ENCODE measurements around the gene RNF113A.
"Not testable (repeated sequence)": the region's sequence is repeated elsewhere in the genome, so short reads cannot be mapped to it uniquely, and the experiment has no call there.

Gene RNF113A

GRCh38 chrX:119828446-119828845 is 43.1 kb downstream of the RNF113A start:
- DNase-seq, result no peak

GRCh38 chrX:119826399-119826959 is 45.1 kb downstream of the RNF113A start:
- DNase-seq, result no peak

DNA sequence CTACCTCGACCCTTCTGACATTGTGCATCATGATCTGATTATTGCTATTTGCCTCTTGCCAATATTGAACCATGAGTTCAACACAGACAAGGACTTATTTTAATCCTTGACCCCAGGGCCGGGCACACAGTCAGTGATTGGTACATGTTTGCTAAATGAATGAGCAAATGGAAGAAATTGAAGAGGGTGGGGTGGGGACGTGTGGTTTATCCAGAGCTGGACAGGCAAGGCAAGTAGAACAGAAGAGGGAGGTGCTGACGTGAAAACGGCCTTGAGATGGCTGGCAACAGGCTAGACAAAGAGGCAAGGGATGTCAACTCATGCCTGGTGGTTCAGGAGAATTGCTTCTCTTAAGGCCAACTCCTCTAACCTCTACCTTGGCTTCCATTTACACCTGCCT is 47.3 kb downstream of the RNF113A start:
- not testable (repeated sequence) for DNase-seq

DNA sequence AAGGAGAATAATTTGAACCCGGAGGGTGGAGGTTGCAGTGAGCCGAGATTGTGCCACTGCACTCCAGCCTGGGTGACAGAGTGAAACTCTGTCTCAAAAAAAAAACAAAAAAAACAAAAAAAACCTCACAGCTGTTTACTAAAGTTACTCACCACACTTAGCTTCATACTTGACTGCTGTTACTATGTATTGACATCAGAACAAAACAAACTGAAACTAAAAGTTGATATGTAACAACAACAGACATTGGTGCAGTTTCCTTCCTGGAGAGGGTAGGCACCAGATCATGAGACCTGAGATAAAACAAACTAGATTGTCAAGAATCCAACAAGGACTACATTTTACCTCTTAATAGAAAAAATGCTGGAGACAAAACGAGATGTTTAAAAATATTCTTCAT is 49.8 kb downstream of the RNF113A start:
- not testable (repeated sequence) for DNase-seq
